Adrenal gland (tissue), 12 donors: ENCODE measurements around the gene NT5C2. TPM values are rescaled to one million over a fixed set of nuclear protein-coding genes. Genes with fewer than 3 reads are reported as not detected.
"Not testable (repeated sequence)": the region's sequence is repeated elsewhere in the genome, so short reads cannot be mapped to it uniquely, and the experiment has no call there.

Experiments used
- DNase-seq, 7 donors: peaks; one replicate each; pipeline ENCODE4 v3.0.0-alpha.2; 2019 to 2020
- H3K27ac ChIP-seq, 5 donors: fragments of 200-600 bp; sonication (generic) in 4 of 5; 1 replicate in 3 of 5; 2 replicates in 2 of 5; pipeline versions ENCODE4 v1.5.1 to v1.8.0; 2016 to 2020; ENCODE audit warnings: mild to moderate bottlenecking in 1 of 5
- H3K27me3 ChIP-seq: fragments of 200-600 bp; 2 replicates; pipeline ENCODE4 v1.8.0; 2021
- H3K36me3 ChIP-seq, 2 donors: fragments of 200-600 bp; replicated peaks in 1 of 2; 1 replicate in 1 of 2; 2 replicates in 1 of 2; pipeline versions ENCODE4 v1.5.1 to v1.8.0; 2018 to 2022
- H3K4me1 ChIP-seq, 2 donors: fragments of 200-600 bp; replicated peaks in 1 of 2; 1 replicate in 1 of 2; 2 replicates in 1 of 2; pipeline versions ENCODE4 v1.5.1 to v1.8.0; 2018 to 2021
- H3K4me3 ChIP-seq, 4 donors: fragments of 200-600 bp; sonication (generic) in 3 of 4; one replicate each; pipeline ENCODE4 v1.5.1; 2016 to 2018
- H3K9me3 ChIP-seq, 3 donors: fragments of 200-600 bp; sonication (generic) in 1 of 3; replicated peaks in 1 of 3; 1 replicate in 2 of 3; 2 replicates in 1 of 3; pipeline versions ENCODE4 v1.5.1 to v1.8.0; 2016 to 2021
- POLR2A ChIP-seq, 2 donors: fragments of 450-650 bp; IDR thresholded peaks; one replicate each; pipeline ENCODE4 v1.6.1; 2017; ENCODE audit warnings: antibody characterized with exemption in 2 of 2, mild to moderate bottlenecking in 2 of 2, moderate library complexity in 1 of 2
- WGBS, 4 donors: extraction: QIAGEN DNeasy Blood & Tissue Kit in 2 of 4; methylation state at CpG; one replicate each; pipeline versions ENCODE4 v1.1.5 to v1.1.7; 2013 to 2017; 5-methylcytosine and 5-hydroxymethylcytosine counted together
- intact Hi-C, 2 donors: fragments of 100-400 bp; cut with DNase I; formaldehyde crosslinking; loops; one replicate each; pipeline versions ENCODE4 v1.14.1 to v1.15.0; 2022 to 2023
- polyA plus RNA-seq, 3 donors: library from polyadenylated mRNA; stranded (reverse); fragments of 200-250 nt in 2 of 3; fragments of 350-450 nt in 1 of 3; fragmentation: Illumina TruSeq in 1 of 3; extraction: RNeasy Lipid Tissue Mini Kit (QIAGEN cat#74804) in 1 of 3; gene quantifications; one replicate each; pipeline ENCODE4 v1.2.3, GENCODE V29; 2013 to 2014
- total RNA-seq, 9 donors: library from RNA; depleted of rRNA in 4 of 9; stranded (reverse); fragments of >200 nt in 4 of 9; fragments of 120-200 nt in 1 of 9; fragmentation: NEBNext Ultra II Directional in 1 of 9; extraction: Animal tissue kit (Norgen Biotek cat#: 25700) in 1 of 9; gene quantifications; one replicate each; pipeline versions ENCODE4 v1.1.0 to v1.2.4, GENCODE V29; 2013 to 2023
- TF ChIP-seq, protein P1 (sequence below), 6 experiments: fragments of 450-650 bp in 4 of 6; fragments of 200-600 bp in 2 of 6; sonication (generic) in 1 of 6; IDR thresholded peaks; 1 replicate in 5 of 6; 2 replicates in 1 of 6; pipeline versions ENCODE4 v1.5.1 to v1.8.0; 2016 to 2021; ENCODE audit warnings: antibody characterized with exemption in 6 of 6, mild to moderate bottlenecking in 2 of 6, moderate library complexity in 1 of 6
- donor health status: healthy with polysubstance abuse.
- donor health status: Bipolar disorder and iron deficiency.
- donor health status: DM: yes; HTN: yes; CAD: no.
- donor health status: DM: no; HTN: no; CAD: no.
- donor health status: DM: no; HTN: no; CAD: no.
- donor health status: DM: yes; HTN: yes; CAD: no.

The NT5C2 gene
- total and polyA plus RNA-seq, 12 donors = 23.2 to 101 (median 71.1) TPM

DNA sequence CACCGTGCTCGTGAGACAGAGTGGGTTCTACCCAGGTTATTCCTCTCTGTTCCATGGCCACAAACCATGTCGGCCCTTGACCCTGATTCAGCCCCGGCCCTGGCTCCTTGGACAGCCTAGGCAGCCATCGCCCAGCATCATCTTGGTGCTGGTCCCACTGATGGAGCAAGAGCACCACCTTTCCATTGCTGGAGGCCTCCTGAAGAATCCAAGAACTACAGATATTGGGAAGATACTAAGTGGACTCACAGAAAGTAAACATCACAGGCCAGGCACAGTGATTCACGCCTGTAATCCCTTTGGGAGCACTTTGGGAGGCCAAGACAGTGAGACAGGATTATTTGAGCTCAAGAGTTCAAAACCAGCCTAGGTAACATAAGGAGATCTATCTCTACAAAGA, 125.1 kb downstream of the NT5C2 start:
- Histone ChIP-seq H3K36me3 (peaks cover 0 to 8% of the 10 kb centered on the region in 2 donors), H3K9me3 (no peaks in the 10 kb centered on the region), H3K4me1 (no peaks in the 10 kb centered on the region), H3K27ac (no peak overlapping the region), H3K27me3 (no peaks in the 10 kb centered on the region), H3K4me3 (no peak overlapping the region)
- intact Hi-C loops = loop anchor here (5.0 to 10.0 kb wide), 2 partner anchors 151 to 343 kb away; partner anchors contain the start of gene CNNM2 (in 2 of the 2)
- DNase-seq = no peak
- TF ChIP-seq POLR2A (IDR thresholded peaks at IDR 0.05) = no peak
- TF ChIP-seq, protein P1, sequence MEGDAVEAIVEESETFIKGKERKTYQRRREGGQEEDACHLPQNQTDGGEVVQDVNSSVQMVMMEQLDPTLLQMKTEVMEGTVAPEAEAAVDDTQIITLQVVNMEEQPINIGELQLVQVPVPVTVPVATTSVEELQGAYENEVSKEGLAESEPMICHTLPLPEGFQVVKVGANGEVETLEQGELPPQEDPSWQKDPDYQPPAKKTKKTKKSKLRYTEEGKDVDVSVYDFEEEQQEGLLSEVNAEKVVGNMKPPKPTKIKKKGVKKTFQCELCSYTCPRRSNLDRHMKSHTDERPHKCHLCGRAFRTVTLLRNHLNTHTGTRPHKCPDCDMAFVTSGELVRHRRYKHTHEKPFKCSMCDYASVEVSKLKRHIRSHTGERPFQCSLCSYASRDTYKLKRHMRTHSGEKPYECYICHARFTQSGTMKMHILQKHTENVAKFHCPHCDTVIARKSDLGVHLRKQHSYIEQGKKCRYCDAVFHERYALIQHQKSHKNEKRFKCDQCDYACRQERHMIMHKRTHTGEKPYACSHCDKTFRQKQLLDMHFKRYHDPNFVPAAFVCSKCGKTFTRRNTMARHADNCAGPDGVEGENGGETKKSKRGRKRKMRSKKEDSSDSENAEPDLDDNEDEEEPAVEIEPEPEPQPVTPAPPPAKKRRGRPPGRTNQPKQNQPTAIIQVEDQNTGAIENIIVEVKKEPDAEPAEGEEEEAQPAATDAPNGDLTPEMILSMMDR (IDR thresholded peaks at IDR 0.05) = no peak
- WGBS, 4 donors = 56 to 79% (median 67%) methylated on average over 6 of the region's 6 CpGs

DNA sequence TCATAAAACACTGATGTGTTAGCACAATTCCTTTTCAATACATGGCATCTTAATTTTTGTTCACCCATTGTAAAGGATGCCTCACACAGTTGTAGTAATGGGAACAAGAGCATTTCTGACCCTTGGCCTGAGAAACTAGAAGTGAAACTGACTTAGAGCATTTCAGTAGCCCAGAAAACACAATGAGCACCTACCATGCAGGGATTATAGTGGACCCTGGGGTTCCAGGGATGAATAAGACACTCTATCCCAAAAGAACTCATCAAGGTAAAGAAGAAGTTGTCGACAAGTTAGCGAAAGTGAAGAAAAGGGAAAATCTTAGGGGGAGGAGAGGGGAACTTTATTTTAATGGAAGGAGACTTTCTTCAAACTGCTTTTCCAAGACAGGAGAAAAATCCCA, 125.6 kb downstream of the NT5C2 start:
- H3K4me3 ChIP-seq = no peak overlapping the region
- H3K4me1 ChIP-seq = no peaks in the 10 kb centered on the region
- TF ChIP-seq POLR2A (IDR thresholded peaks at IDR 0.05) = no peak
- TF ChIP-seq, protein P1 (IDR thresholded peaks at IDR 0.05) = no peak
- intact Hi-C loops = loop anchor here (5.0 to 10.0 kb wide), 2 partner anchors 150 to 343 kb away; partner anchors contain the start of gene CNNM2 (in 2 of the 2)
- no peak for DNase-seq
- WGBS, 4 donors = 89 to 94% (median 91%) methylated on average over 2 of the region's 2 CpGs
- no peaks in the 10 kb centered on the region for H3K27me3 ChIP-seq
- H3K9me3 ChIP-seq = no peaks in the 10 kb centered on the region
- H3K36me3 ChIP-seq = peaks cover 0 to 8% of the 10 kb centered on the region in 2 donors
- H3K27ac ChIP-seq = no peak overlapping the region

GRCh38 chr10:103067099-103067477, 126.0 kb downstream of the NT5C2 start:
- H3K36me3 ChIP-seq, H3K4me1 ChIP-seq, H3K4me3 ChIP-seq, H3K9me3 ChIP-seq, DNase-seq, H3K27me3 ChIP-seq, H3K27ac ChIP-seq: not testable (repeated sequence)
- 90 to 98% (median 96%) methylated on average over 4 of the region's 4 CpGs for WGBS, 4 donors
- intact Hi-C loops = loop anchor here (5.0 to 10.0 kb wide), 2 partner anchors 150 to 342 kb away; partner anchors contain the start of gene CNNM2 (in 2 of the 2)

DNA sequence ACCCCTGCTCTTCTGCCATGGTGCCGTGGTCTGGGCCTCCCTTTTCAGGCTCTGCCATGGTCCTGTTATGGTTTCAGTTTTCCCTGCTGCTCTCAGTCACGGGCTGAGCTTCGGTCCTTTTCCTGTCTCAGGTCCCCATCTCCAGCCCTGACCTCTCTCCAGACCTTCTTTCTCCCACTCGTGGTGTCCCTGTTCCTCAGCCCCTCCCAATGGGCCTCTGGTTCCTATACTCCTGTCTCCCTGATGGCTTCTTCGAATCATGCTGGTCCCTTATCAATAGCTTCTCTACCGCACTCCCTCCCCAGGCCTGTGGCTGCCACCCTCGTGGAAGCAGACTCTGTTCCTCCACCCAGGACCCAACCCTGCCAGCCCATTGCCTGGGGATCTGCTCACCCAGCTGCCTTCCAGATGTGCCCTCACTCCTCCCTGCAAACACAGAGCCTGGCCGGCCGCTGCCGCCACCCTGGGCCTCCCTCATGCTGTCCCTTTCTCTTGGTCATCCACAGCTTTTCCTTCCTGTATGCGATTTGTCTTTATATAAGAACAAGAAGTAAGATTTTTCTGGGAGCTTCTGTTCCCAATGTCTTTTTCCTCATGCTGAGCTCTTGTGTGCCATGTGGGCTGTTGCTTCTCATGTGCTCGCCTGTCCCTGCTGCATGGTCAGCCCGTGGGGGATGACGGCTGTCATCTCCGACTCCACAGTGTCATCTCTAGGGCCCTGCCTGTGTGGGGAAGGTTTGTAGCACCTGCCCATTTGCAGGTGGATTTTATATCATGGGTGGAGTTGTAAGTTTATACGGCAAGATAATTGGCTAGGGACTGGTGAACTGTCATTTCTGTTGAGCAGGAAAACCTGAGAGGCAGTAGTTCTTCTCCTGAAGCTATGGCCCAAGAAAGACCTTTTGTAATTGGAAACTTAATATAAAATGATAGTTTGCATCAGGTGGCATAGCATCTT, 126.7 kb downstream of the NT5C2 start:
- 89 to 92% (median 91%) methylated on average over 16 of the region's 16 CpGs for WGBS, 4 donors
- TF ChIP-seq, protein P1 (IDR thresholded peaks at IDR 0.05) = no peak
- no peak for TF ChIP-seq POLR2A (IDR thresholded peaks at IDR 0.05)
- no peak overlapping the region for H3K27ac ChIP-seq
- no peak overlapping the region for H3K4me3 ChIP-seq
- no peak for DNase-seq
- H3K36me3 ChIP-seq = peaks cover 0 to 8% of the 10 kb centered on the region in 2 donors
- intact Hi-C loops = loop anchor here (5.0 to 10.0 kb wide), 2 partner anchors 149 to 342 kb away; partner anchors contain the start of gene CNNM2 (in 2 of the 2)
- H3K9me3 ChIP-seq = no peaks in the 10 kb centered on the region
- no peaks in the 10 kb centered on the region for H3K4me1 ChIP-seq
- H3K27me3 ChIP-seq = no peaks in the 10 kb centered on the region
